ENCODE results near the gene ZDHHC4.
"Not testable (repeated sequence)": the region's sequence is repeated elsewhere in the genome, so short reads cannot be mapped to it uniquely, and the experiment has no call there.

ZDHHC4 gene

GRCh38 chr7:6634971-6635370 is 57.7 kb downstream of the ZDHHC4 start:
- DNase-seq (ENCODE audit: low spot score) = not testable (repeated sequence)

DNA sequence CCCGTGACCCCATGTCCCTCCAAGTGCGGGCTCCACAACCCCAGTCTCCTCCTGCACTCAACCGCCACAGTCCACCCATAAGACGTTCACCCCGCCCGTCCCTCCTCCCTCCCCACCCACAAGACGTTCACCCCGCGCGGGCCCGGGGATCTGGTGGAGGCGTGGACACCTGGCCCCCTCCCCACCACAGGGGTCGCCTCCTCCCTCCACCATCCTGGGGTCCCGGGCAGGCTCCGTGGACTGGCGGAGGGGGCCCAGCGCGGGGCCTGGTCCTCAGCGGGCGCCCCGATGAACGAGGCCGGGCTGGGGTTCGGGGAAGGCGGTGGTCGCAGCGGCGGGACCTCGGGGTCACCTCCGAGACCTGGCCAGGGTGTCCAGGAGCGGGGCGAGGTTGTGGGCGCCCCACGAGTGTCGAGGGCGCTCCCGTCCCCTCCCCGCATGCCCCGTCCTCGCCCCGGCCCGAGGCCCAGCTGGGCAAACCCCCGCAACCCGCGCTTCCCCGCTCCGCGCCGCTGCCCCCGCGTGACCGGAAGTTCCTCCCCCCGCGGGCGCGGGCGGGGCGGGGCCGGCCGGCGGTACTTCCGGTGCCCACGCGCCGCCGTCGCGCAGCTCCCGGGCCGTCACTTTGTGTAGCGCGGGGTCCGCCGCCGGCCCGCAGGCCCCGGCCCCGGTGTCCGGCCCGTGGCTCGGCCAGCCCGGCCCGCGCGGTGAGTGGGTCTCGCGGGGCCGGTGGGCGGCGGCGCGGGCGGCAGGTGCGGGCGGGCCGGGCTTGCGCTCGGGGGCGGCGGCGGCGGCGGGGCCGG is 59.7 kb downstream of the ZDHHC4 start, which contains the start of gene ZNF316:
ZNF316 (plus strand) TSS at position 578 of the 803 bp plus-strand sequence. CDS start 5,092 bp downstream, outside the sequence.
- peak; percentile 34 for DNase-seq (ENCODE audit: low spot score)

- DNase-seq (ENCODE audit: low spot score) = peak; percentile 47
Measured at GRCh38 chr7:6637544-6638229, 60.4 kb downstream of the ZDHHC4 start.

Data from SW480 (cell line).